ENCODE data around the gene SYNDIG1.

Gene SYNDIG1

DNA sequence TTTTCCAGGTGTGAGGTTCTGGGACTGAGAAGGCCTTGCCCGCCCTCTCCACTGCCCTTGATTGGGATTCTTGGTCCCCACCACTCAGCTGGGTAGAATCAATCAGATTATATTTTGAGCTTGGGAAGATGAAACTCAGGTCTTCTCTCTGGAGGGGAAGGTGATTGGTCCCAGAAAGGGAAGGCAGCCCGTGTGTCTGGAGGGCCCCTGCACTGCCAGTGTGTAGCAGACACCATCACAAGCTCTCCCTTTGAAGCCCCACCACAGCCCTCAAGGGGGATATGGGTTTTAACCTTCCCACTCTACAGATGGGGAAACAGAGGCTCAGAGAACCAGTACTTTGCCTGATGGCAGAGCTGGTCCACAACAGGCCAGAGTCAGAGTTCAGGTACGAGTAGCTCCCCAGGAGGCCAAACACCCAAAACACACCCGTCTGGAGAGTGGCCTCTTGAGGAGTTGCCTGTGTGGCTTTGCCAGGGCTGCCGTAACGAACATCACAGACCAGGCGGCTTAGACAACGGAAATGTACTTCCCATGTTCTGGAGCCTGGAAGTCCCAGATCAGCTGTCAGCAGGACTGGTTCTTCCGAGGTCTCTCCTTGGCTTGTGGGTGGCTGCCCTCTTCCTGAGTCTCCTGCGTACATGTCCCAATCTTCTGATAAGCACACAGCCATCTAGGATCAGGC, 205.6 kb downstream of the SYNDIG1 start:
- no peak for DNase-seq (ENCODE audit: low spot score)

DNA sequence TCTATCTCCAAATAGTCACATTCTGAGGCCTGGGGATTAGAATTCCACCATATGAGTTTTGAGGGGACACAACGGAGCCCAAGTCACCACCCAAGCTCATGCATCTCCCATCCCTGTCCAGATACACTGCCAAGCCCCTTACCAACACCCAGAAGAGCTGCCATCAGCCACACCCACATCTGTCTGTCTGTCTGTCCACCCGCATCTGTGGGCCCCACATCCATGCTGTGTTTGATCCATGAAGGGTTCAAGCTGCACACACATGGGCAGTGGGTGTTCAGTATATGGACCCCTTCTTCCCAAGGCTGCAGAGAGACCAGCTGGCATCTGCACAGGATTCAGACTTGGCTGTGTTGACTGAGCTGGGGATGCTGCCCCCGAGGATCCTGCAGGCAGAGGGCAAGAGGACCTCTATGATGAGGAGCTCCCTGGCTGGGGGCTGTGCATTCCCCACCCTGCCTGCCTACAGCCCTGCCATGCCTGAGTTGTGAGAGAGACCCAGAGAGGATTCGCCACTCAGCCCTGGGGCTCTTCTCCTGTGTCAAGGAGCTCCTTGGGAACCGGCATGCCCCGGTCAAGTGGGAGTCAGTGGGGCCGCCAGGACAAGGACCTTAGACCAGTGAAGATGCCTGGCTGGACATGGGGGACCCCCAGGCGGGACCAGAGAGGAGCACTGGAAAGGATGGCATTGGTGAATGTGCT, 206.4 kb downstream of the SYNDIG1 start:
- DNase-seq (ENCODE audit: low spot score) = no peak

DNA sequence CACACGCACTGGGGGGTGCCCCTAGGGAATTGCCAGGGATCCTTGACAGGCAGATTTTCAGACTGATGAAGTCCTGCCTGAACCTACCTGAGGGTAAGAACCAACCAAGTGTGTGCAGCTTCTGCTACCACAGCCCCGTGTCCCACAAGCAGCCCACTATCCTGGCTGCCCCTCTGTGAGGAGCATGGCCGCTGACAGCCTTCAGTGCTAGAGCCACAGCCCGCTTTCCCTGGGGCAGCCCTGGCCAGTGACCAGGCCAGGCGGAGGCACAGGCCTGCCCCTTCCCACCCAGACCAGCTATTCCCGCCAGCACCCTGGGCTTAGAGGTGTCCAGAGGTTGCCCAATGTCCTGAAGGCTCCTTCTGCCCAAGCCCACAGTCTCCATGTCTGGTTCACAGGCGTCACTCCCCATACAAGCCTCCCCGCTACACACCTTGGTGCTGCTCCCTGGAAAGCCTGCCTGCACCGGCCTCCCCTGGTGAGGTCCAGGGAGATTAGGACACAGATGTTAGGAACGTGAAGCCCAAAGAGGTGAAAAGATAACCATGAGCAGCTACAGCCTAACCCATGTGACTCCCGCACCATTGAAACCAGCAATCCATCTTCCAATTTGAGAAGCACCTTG, 207.0 kb downstream of the SYNDIG1 start:
- no peak for DNase-seq (ENCODE audit: low spot score)

- DNase-seq (ENCODE audit: low spot score) = no peak
These were observed 207.5 kb downstream of the SYNDIG1 start for GRCh38 chr20:24676978-24677370.

DNA sequence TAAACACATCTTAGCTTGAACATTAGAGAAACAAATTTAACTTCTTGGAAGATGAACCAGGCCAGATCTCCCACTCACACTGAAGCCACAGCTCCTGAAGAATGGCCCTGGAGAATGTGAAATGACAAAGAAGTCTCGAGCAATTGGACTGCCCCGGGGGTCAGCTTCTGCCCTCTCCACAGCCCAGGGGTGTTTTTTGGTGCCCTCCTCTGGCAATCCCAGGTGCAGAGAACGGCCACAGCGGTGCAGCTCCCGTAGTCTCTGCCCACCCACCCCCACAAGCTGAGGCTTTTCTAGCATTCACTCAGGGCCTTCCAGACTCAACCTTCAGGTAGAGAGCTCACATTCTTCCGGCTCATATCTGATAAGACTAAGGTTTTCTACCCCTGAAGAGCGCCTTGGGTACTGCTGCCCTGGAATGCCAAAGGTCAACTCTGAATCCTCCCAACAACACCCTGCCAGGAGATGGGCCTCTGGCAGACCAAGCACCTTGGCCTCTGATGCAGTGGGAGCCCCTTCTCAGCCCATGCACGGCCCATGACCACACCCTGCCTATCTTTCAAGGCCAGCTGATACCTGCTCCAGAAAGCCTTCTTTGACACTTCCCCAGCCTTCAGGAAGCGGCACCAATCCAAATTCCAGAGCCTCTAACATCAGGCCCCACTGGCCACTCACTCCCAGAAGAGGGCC, 208.3 kb downstream of the SYNDIG1 start:
- DNase-seq (ENCODE audit: low spot score) = no peak

DNA sequence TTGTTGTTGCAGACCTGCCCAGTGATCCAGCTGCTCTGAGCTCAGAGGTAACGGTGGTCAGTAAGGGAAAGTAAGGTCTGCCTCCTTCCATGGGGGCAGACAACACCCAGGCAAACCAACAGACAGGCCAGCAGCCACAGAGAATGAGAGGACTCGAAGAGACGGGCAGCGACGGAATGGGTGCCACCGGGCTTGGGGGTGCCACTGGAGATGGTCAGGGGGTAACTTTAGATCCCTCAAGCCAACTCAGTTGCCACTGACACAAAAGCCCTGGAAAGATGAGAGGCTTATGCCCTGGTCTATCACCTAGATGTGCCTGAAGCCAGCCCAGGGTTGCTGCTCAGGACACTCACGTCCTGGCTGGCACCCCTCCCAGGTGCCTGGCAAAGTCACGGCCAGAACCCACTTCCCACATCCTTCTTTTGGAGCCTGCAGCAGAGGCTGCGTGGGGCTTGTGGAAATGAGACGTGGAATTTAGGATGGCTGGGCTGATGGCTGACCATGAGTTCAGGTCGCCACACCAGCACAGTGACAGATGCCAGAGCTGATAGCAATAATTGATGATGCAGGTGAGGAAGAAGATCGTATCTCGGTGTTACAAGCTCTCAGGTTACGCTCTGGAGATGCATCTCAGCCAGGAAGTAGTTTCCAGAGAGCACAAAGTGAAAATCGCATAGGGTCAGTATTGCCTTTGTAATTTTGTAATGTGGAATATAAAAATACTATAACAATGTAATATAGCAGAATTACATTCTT, 209.1 kb downstream of the SYNDIG1 start:
- DNase-seq (ENCODE audit: low spot score) = no peak

- no peak for DNase-seq (ENCODE audit: low spot score)
These were observed 210.1 kb downstream of the SYNDIG1 start for GRCh38 chr20:24679448-24680047.

DNA sequence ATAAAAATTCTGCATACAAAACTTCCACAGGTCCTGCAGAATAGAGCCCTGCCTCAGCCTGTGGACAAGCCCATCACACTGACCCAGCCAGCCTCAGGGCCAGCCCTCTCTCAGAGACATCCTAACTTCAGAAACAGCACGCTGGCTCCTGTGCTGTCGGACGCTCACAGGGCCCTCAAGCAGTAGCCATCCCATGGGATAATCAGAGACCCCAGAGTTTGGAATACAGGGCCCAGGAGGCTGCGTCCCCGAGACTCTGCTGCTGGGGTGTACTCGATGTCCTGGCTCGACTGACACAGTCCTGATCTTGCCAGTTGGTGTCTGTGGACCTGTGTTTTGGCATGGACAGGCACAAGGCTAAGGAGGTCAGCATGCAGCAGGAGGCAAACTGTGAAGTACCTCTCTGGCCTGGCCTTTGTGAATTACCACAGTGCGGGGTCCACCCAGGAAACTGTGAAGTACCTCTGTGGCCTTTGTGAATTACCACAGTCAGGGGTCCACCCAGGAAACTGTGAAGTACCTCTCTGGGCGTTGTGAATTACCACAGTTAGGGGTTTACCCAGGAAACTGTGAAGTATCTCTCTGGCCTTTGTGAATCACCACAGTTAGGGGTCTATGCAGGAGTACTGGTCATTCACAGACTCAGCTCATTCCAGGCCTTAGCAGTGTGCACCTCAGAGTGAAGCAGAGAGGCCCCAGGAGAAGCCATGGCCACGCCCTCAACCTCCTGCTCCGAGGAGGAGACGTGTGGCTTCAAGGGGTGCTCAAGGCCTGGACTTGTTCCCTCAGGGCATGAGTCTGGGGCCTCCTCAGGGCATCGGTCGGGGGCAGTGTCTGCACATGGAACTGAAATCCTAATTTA, 212.4 kb downstream of the SYNDIG1 start:
- DNase-seq (ENCODE audit: low spot score) = no peak

DNA sequence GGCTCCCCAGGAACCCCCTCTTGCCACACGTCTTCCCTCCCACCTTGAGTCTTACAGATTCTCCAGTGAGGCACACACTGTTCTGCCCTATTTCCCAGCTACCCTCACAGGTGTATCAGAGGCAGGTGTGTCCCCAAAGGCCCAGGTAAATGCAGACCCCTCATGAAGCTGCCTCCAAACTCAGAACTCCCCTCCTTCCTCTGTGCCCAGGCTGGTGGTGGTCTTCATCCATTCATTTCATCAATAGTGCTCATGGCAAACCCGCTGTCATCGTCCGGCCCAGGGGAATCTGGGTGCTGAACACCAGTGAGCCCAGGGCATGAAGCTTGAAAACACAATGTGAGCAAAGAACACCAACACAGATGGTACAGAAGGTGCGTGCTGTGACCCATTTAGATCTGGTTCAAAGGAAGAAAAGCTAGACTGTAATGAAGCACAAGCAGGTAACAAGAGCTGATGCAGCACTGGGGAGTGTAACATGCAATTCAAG, 213.1 kb downstream of the SYNDIG1 start:
- DNase-seq (ENCODE audit: low spot score) = no peak

DNA sequence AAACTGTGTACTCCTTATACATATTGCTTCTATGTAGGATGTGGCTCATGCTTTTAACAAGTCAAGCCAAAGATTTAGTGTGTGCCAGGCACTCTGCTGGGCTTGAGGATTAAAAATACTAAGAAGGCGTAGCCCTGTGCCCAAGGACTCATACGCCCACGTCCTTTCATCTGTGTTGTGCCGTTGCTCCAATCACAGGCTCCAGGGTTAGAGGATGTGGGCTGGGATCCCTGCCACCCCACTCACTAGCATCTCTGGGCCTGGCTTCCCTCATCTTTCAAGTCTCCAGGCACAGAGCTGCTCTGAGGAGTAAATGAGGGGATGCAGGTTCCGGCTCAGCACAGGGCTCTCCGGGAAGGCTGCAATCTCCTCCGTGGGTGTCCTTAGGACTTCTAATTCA, 214.2 kb downstream of the SYNDIG1 start:
- DNase-seq (ENCODE audit: low spot score) = no peak

DNA sequence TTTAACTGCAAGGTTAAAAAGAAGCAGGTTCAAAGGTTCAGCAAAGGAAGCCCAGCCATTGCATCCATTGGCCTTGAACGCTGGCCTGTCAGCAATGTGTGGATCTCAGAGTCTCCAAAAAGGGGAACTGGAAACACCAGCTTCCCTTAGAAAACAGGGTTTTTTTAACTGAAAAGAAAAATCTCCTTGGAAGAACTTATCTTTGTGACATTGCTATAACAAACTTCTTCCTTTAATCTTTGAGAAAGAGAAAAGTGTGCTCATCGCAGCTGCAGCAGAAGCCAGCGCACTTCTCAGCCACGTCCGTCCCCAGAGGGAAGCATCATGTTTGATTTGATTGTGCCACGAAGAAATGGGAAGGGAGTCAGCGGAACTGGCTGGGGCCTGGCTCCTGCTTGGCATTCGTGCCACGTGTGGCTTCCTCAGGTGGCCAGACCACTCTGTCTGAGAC, 215.0 kb downstream of the SYNDIG1 start:
- DNase-seq (ENCODE audit: low spot score) = no peak

DNA sequence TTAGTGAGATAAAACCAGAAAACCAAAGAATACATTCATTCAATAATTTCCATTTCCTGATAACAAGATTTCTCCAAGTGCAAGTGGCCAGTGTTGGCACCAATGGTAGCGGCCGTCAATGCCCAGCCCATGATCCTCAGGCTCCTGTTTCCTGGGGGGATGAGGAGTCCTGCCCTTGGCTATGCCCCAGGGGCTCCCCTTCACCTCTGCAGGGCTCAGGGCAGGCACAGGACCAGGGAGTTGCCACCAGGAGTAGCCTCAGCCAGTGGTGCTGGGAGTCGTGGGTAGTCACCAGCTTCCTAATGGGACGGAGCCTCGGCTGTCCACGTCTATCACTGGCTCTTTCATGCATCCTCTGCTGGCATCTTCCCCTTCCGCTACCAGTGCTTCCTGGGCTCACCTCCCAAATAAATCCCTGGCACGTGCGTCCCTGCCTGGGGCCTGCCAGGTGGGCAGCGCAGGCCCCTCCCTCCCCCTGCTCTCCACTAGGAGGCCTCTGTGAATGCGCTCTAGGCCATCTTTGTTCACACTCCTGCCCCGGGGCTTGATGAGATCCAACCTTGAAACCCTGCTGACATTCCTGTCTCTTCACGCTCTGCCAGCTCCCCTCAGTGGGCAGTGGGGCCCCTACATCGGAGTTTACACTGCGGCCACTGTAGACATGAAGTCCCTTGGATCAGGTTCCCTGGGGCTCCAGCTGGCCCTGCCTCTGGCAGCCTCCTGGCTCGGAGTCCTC, 215.7 kb downstream of the SYNDIG1 start:
- DNase-seq (ENCODE audit: low spot score) = no peak

DNA sequence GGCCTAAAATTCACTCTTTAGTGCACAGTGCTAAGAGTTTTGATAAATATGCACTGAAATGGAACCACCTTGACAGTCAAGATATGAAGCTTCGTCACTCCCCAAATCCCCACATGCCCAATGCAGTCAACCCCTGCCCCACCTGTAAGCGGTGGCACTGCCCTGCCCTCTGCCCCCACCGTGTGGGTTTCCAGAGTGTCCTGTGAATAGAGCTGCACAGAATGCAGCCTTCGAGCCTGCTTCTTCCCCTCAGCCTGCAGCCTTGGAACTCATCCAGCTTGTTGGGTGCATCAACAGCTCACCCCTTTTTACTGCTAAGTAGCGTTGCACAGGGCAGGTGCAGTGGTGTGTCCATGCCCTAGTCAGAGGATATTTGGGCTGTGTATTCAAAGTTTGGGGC, 216.3 kb downstream of the SYNDIG1 start:
- DNase-seq (ENCODE audit: low spot score) = no peak

DNA sequence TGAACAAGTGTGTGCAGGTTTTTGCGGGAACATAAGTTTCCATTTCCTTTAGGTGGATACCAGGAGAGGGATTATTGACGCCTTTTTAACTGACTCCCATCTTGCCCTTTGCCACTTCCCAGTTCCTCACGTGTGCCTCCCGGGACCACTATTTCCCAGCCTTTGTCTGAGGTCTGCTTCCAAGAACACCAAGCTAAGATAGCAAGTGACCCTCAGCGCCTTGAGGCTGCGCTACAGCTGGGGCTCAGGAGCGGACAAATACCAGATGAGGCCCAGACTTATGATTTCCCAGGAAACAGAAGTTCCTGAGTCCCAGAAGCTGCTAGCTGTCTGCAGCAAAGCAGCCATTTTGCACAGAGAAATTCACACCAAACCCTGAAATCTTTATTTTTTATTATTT, 216.7 kb downstream of the SYNDIG1 start:
- no peak for DNase-seq (ENCODE audit: low spot score)

DNA sequence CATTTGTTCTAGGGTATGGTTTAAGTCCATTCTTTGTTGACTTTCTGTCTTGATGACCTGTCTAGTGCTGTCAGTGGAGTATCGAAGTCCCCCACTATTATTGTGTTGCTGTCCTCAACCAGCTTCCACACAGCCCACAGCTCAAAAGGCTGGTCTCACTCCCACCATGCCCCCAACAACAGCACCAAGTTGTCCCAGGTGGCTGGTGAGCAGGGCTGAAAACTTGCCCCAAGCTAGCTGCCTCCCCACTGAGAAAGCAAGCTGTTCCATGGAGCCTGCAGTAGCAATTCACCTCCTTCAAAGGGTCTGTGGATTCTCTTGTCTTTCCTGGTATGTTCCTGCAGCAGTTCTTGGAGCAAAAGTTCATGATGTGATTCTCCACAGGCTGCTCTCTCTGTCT, 221.0 kb downstream of the SYNDIG1 start:
- DNase-seq (ENCODE audit: low spot score) = no peak

GRCh38 chr20:24691901-24692351, 222.5 kb downstream of the SYNDIG1 start:
- DNase-seq (ENCODE audit: low spot score) = no peak

GRCh38 chr20:24692446-24693200, 223.2 kb downstream of the SYNDIG1 start:
- DNase-seq (ENCODE audit: low spot score) = no peak

DNA sequence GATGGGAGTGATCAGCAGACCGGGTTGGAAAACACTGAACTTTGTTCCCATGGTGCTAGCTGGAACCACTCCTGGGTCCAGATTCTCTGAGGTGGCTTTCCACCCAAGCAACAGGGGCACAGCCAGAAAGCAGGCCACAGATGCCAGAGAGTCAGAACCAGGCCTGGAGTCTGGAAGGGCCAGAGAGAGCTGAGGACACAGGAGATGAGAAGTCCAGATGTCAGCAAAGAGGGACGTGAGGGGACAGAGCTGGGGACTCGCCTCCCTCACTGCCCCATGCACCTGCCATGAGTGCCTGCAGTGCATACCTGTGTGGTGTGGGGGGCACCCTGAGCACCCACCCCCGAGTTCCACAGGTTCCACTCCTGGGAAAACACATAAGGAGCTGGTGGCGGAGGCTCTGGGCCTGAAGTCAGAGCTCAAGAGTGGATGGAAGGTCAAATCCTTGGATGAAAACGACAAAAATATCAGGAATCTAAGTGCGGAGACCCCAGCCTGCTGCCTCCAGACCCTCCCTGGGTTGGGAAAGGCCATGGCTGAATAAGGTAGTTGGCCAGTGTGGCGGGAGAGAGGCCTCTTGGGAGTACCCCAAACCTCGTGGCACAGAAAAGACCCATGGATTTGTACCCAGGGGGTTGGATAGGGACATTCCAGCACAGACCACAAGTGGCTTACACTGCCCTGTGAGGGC, 224.2 kb downstream of the SYNDIG1 start:
- no peak for DNase-seq (ENCODE audit: low spot score)
